ENCODE results near the gene OSBPL8. TPM values are rescaled to one million over a fixed set of nuclear protein-coding genes. Genes with fewer than 3 reads are reported as not detected.

OSBPL8 gene
- total and polyA plus RNA-seq, 9 of the 15 experiments (the other 6 are each of a cell fraction or from before 2014, with no cell fraction given) = 17.4 to 82.7 (median 42.8) TPM

DNA sequence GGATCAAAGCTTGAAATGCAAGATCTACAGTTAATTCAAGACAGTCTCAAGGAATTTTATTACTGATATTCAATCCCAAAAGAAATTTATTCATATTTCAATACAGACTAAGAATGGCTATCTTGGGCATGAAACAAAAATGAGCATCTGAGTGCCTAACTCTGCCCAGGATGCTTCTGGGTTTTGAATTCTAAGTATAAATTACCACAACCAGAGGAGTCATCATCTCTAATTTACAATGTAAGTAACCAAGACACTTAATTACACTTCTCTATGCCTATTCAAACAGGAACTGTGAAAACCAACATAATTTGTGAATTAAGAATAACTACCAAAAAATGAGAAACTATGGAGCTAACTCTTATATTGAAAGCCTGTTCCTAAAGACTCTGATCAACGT lies 14.1 kb downstream of the OSBPL8 start:
- Histone ChIP-seq H3K4me2 (ENCODE audit: insufficient read depth, low read length) (no peak overlapping the region), H3K9me3 (replicated peaks; ENCODE audit: control insufficient read depth, insufficient read depth, low read depth, low read length) (no peaks in the 10 kb centered on the region), H4K20me1 (replicated peaks; ENCODE audit: control insufficient read depth, insufficient read depth, low read length) (no peaks in the 10 kb centered on the region; the same call in 1 of the 2 replicates), H3K4me3 (no peak overlapping the region), H3K27ac (ENCODE audit: extremely low read depth, low read depth, low read length) (no peak overlapping the region), H3K9ac (ENCODE audit: insufficient read depth in 1 of 2, low read depth in 2 of 2, low read length in 2 of 2) (no peak overlapping the region), H3K9me1 (ENCODE audit: control insufficient read depth, insufficient read depth, low read length) (no peaks in the 10 kb centered on the region), H3K36me3 (ENCODE audit: control insufficient read depth, insufficient read depth, low read length) (no peaks in the 10 kb centered on the region), H3K79me2 (ENCODE audit: control insufficient read depth, insufficient read depth, low read length) (peaks cover 89% of the 10 kb centered on the region), H3K4me1 (replicated peaks in 1 of 2; ENCODE audit: control insufficient read depth in 2 of 2, insufficient read depth in 2 of 2, low read length in 2 of 2) (peaks cover 3 to 30% of the 10 kb centered on the region in 2 experiments; a peak in 3 of 5 replicates), H2AFZ (ENCODE audit: low read depth, low read length) (no peak overlapping the region), H3K27me3 (ENCODE audit: control insufficient read depth in 2 of 2, insufficient read depth in 2 of 2, low read length in 2 of 2) (no peaks in the 10 kb centered on the region)
- BruUV-seq (replicated peaks) = no TSS peak
- DNase-seq (ENCODE audit: extremely low read depth in 1 of 4, low spot score in 3 of 4) (no peak), FAIRE-seq (no peak), ATAC-seq (no peak)
- 82% methylated on average over 1 of the region's 1 CpG for WGBS (ENCODE audit: insufficient coverage, low coverage, missing lambda C conversion rate)
- ChIA-PET CTCF (ENCODE audit: low intra/inter-chr PET ratio) (no interaction called here), POLR2A (interaction anchor here (0.6 to 1.2 kb wide), 2 partner anchors 14 to 218 kb away, joined by 3 read pairs; partner anchors contain the start of genes OSBPL8 and ZDHHC17)
- no peak for TF ChIP-seq FOXK2 (conservative IDR thresholded peaks at IDR 0.05 in 1 of 2, IDR thresholded peaks at IDR 0.05 in 1 of 2; ENCODE audit: low read depth in 2 of 2)
- TF ChIP-seq ZNF75A (CRISPR knock-in tag; IDR thresholded peaks at IDR 0.05) = no peak
- TF ChIP-seq ETS2 (tag; IDR thresholded peaks at IDR 0.05; ENCODE audit: borderline replicate concordance, poor library complexity, severe bottlenecking) = no peak
- TF ChIP-seq CTCF (IDR thresholded peaks at IDR 0.05 in 2 of 3, conservative IDR thresholded peaks at IDR 0.05 in 1 of 3; ENCODE audit: insufficient read depth in 2 of 3, low read depth in 1 of 3, low read length in 3 of 3) = no peak
- TF ChIP-seq ZNF124 (CRISPR knock-in tag; IDR thresholded peaks at IDR 0.05) = no peak
- no peak for TF ChIP-seq FUS (optimal IDR thresholded peaks at IDR 0.05; ENCODE audit: low read depth, low read length)
- intact Hi-C loops (cut with micrococcal nuclease) (no loop called here), in situ Hi-C loops (cut with MboI) (no loop called here)
